ENCODE results near the gene GLYAT.

The GLYAT gene

DNA sequence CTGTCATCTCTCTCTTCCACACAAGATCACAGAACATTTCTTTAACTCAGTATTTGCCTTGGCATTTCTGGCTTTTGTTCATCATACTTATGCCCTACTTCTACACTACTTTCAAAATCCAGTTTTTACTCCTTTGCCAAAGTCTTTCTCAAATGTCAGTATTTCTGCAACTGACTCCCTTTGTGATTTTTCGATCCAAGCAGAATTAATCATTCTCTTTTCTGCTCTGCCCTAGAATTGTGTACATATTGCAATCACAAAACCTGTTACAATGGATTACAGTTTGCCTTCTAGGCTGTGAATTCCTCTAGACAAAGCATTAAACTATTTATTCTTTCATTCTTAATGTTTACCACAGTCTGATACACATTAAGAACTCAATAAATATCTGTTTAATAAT, 33.3 kb upstream of the GLYAT start:
- TF ChIP-seq, protein P1, sequence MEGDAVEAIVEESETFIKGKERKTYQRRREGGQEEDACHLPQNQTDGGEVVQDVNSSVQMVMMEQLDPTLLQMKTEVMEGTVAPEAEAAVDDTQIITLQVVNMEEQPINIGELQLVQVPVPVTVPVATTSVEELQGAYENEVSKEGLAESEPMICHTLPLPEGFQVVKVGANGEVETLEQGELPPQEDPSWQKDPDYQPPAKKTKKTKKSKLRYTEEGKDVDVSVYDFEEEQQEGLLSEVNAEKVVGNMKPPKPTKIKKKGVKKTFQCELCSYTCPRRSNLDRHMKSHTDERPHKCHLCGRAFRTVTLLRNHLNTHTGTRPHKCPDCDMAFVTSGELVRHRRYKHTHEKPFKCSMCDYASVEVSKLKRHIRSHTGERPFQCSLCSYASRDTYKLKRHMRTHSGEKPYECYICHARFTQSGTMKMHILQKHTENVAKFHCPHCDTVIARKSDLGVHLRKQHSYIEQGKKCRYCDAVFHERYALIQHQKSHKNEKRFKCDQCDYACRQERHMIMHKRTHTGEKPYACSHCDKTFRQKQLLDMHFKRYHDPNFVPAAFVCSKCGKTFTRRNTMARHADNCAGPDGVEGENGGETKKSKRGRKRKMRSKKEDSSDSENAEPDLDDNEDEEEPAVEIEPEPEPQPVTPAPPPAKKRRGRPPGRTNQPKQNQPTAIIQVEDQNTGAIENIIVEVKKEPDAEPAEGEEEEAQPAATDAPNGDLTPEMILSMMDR (IDR thresholded peaks at IDR 0.05; ENCODE audit: insufficient read depth, low read length, poor library complexity, severe bottlenecking), result no peak
- no peak for TF ChIP-seq EZH2phosphoT487 (conservative IDR thresholded peaks at IDR 0.05; ENCODE audit: low read length)
- Histone ChIP-seq H3K79me2 (ENCODE audit: insufficient read depth, low read length) (no peaks in the 10 kb centered on the region), H3K9ac (ENCODE audit: low read length) (no peak overlapping the region), H4K20me1 (ENCODE audit: low read depth, low read length) (no peaks in the 10 kb centered on the region), H3K27ac (ENCODE audit: low read depth, low read length) (no peak overlapping the region), H3K36me3 (ENCODE audit: low read length) (no peaks in the 10 kb centered on the region), H3K27me3 (ENCODE audit: low read length) (no peaks in the 10 kb centered on the region), H3F3A (ENCODE audit: insufficient read depth) (no peaks in the 10 kb centered on the region), H3K4me2 (ENCODE audit: low read depth, low read length, poor library complexity, severe bottlenecking) (no peak overlapping the region), H3K9me3 (ENCODE audit: insufficient read depth, low read length) (no peaks in the 10 kb centered on the region), H3K9me2 (replicated peaks; ENCODE audit: insufficient read depth, low read length) (no peaks in the 10 kb centered on the region), H3K4me3 (ENCODE audit: insufficient read depth, low read length, poor library complexity, severe bottlenecking) (no peak overlapping the region), H2AFZ (ENCODE audit: low read depth, low read length, severe bottlenecking) (no peak overlapping the region)

DNA sequence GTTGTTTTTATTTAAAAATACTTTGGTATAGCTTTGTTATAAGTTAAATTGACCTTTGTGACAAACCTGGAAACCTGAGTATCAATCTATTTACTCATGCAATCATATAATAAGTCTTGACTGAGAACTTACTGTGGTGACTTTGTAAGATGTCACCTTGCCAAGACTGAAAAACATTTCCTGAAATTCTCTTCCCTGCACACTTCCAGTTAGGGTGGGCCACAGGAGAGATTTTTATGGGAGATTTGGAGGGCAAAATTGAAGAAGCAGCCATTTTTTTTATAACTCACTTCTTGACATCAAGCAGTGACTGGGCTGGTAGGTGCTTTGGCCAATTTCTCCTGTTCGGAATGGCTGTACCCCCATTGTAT, 31.4 kb upstream of the GLYAT start:
- H3K9me2 ChIP-seq (replicated peaks; ENCODE audit: insufficient read depth, low read length), result no peaks in the 10 kb centered on the region
- no peak overlapping the region for H3K27ac ChIP-seq (ENCODE audit: low read depth, low read length)
- no peak for TF ChIP-seq EZH2phosphoT487 (conservative IDR thresholded peaks at IDR 0.05; ENCODE audit: low read length)
- TF ChIP-seq, protein P1 (IDR thresholded peaks at IDR 0.05; ENCODE audit: insufficient read depth, low read length, poor library complexity, severe bottlenecking), result no peak
- H3K9ac ChIP-seq (ENCODE audit: low read length), result no peak overlapping the region
- no peak overlapping the region for H3K4me3 ChIP-seq (ENCODE audit: insufficient read depth, low read length, poor library complexity, severe bottlenecking)
- no peak overlapping the region for H2AFZ ChIP-seq (ENCODE audit: low read depth, low read length, severe bottlenecking)
- H3F3A ChIP-seq (ENCODE audit: insufficient read depth), result no peaks in the 10 kb centered on the region
- no peaks in the 10 kb centered on the region for H3K9me3 ChIP-seq (ENCODE audit: insufficient read depth, low read length)
- no peaks in the 10 kb centered on the region for H4K20me1 ChIP-seq (ENCODE audit: low read depth, low read length)
- no peaks in the 10 kb centered on the region for H3K27me3 ChIP-seq (ENCODE audit: low read length)
- H3K4me2 ChIP-seq (ENCODE audit: low read depth, low read length, poor library complexity, severe bottlenecking), result no peak overlapping the region
- no peaks in the 10 kb centered on the region for H3K36me3 ChIP-seq (ENCODE audit: low read length)
- H3K79me2 ChIP-seq (ENCODE audit: insufficient read depth, low read length), result no peaks in the 10 kb centered on the region

GRCh38 chr11:58762284-58763119, 30.8 kb upstream of the GLYAT start:
- TF ChIP-seq, protein P1 (IDR thresholded peaks at IDR 0.05; ENCODE audit: insufficient read depth, low read length, poor library complexity, severe bottlenecking), result no peak
- no peak for TF ChIP-seq EZH2phosphoT487 (conservative IDR thresholded peaks at IDR 0.05; ENCODE audit: low read length)
- H4K20me1 ChIP-seq (ENCODE audit: low read depth, low read length), result no peaks in the 10 kb centered on the region
- no peaks in the 10 kb centered on the region for H3K36me3 ChIP-seq (ENCODE audit: low read length)
- H3K9me2 ChIP-seq (replicated peaks; ENCODE audit: insufficient read depth, low read length), result no peaks in the 10 kb centered on the region
- no peak overlapping the region for H2AFZ ChIP-seq (ENCODE audit: low read depth, low read length, severe bottlenecking)
- H3K4me2 ChIP-seq (ENCODE audit: low read depth, low read length, poor library complexity, severe bottlenecking), result no peak overlapping the region
- H3K79me2 ChIP-seq (ENCODE audit: insufficient read depth, low read length), result no peaks in the 10 kb centered on the region
- no peaks in the 10 kb centered on the region for H3K27me3 ChIP-seq (ENCODE audit: low read length)
- H3K4me3 ChIP-seq (ENCODE audit: insufficient read depth, low read length, poor library complexity, severe bottlenecking), result no peak overlapping the region
- no peaks in the 10 kb centered on the region for H3F3A ChIP-seq (ENCODE audit: insufficient read depth)
- H3K27ac ChIP-seq (ENCODE audit: low read depth, low read length), result no peak overlapping the region
- no peak overlapping the region for H3K9ac ChIP-seq (ENCODE audit: low read length)
- no peaks in the 10 kb centered on the region for H3K9me3 ChIP-seq (ENCODE audit: insufficient read depth, low read length)

All from SU-DHL-6 (cell line).